ENCODE results near the gene CENPX. TPM values are rescaled to one million over a fixed set of nuclear protein-coding genes. Genes with fewer than 3 reads are reported as not detected.

Gene CENPX
- total RNA-seq, 1 donor: 18.8 TPM

- no peak for TF ChIP-seq CTCF (IDR thresholded peaks at IDR 0.05; ENCODE audit: extremely low read depth, low read depth, low read length)
- Histone ChIP-seq H4K20me1 (ENCODE audit: insufficient read depth, low read length) (peaks cover 7% of the 10 kb centered on the region), H3K4me3 (ENCODE audit: insufficient read depth, low read length) (peak overlapping the region; percentile 88), H3K27ac (ENCODE audit: low read depth, low read length) (peak overlapping the region; percentile 63), H2AFZ (ENCODE audit: low read length) (no peak overlapping the region), H3K4me2 (ENCODE audit: insufficient read depth, low read length) (peak overlapping the region; percentile 95), H3K36me3 (ENCODE audit: insufficient read depth, low read length) (peaks cover 32% of the 10 kb centered on the region), H3K27me3 (ENCODE audit: insufficient read depth, low read length) (no peaks in the 10 kb centered on the region), H3K9me3 (ENCODE audit: low read depth, low read length) (no peaks in the 10 kb centered on the region), H3K79me2 (ENCODE audit: insufficient read depth, low read length) (peaks cover 32% of the 10 kb centered on the region), H3K4me1 (ENCODE audit: insufficient read depth, low read length) (peaks cover 17% of the 10 kb centered on the region)
- peak; percentile 93 for DNase-seq (ENCODE audit: insufficient read length, low spot score, missing footprints)
Measured at GRCh38 chr17:82064433-82065192, 41.9 kb upstream of the CENPX start.

- no peak overlapping the region for H3K27ac ChIP-seq (ENCODE audit: low read depth, low read length)
- H3K36me3 ChIP-seq (ENCODE audit: insufficient read depth, low read length): peaks cover 41% of the 10 kb centered on the region
- H3K4me3 ChIP-seq (ENCODE audit: insufficient read depth, low read length): peak overlapping the region; percentile 88
- no peaks in the 10 kb centered on the region for H3K27me3 ChIP-seq (ENCODE audit: insufficient read depth, low read length)
- DNase-seq (ENCODE audit: insufficient read length, low spot score, missing footprints): peak; percentile 62
- peaks cover 7% of the 10 kb centered on the region for H4K20me1 ChIP-seq (ENCODE audit: insufficient read depth, low read length)
- H3K9me3 ChIP-seq (ENCODE audit: low read depth, low read length): no peaks in the 10 kb centered on the region
- no peak for TF ChIP-seq CTCF (IDR thresholded peaks at IDR 0.05; ENCODE audit: extremely low read depth, low read depth, low read length)
- peaks cover 17% of the 10 kb centered on the region for H3K4me1 ChIP-seq (ENCODE audit: insufficient read depth, low read length)
- H3K4me2 ChIP-seq (ENCODE audit: insufficient read depth, low read length): peak overlapping the region; percentile 95
- H2AFZ ChIP-seq (ENCODE audit: low read length): no peak overlapping the region
- H3K79me2 ChIP-seq (ENCODE audit: insufficient read depth, low read length): peaks cover 32% of the 10 kb centered on the region
Measured at GRCh38 chr17:82063424-82064415, 41.0 kb upstream of the CENPX start.

GRCh38 chr17:82062984-82063368, 40.3 kb upstream of the CENPX start:
- peaks cover 7% of the 10 kb centered on the region for H4K20me1 ChIP-seq (ENCODE audit: insufficient read depth, low read length)
- peaks cover 32% of the 10 kb centered on the region for H3K79me2 ChIP-seq (ENCODE audit: insufficient read depth, low read length)
- no peak overlapping the region for H3K4me2 ChIP-seq (ENCODE audit: insufficient read depth, low read length)
- DNase-seq (ENCODE audit: insufficient read length, low spot score, missing footprints): peak; percentile 73
- no peak for TF ChIP-seq CTCF (IDR thresholded peaks at IDR 0.05; ENCODE audit: extremely low read depth, low read depth, low read length)
- H3K4me1 ChIP-seq (ENCODE audit: insufficient read depth, low read length): peaks cover 17% of the 10 kb centered on the region
- H3K36me3 ChIP-seq (ENCODE audit: insufficient read depth, low read length): peaks cover 42% of the 10 kb centered on the region
- no peak overlapping the region for H2AFZ ChIP-seq (ENCODE audit: low read length)
- no peak overlapping the region for H3K4me3 ChIP-seq (ENCODE audit: insufficient read depth, low read length)
- H3K9me3 ChIP-seq (ENCODE audit: low read depth, low read length): no peaks in the 10 kb centered on the region
- no peak overlapping the region for H3K27ac ChIP-seq (ENCODE audit: low read depth, low read length)
- H3K27me3 ChIP-seq (ENCODE audit: insufficient read depth, low read length): no peaks in the 10 kb centered on the region

All from osteoblast (primary cell).